GM18951 (cell line): ENCODE results near the gene IL36RN.
"Not testable (repeated sequence)": the region's sequence is repeated elsewhere in the genome, so short reads cannot be mapped to it uniquely, and the experiment has no call there.

Experiments
- POLR2A ChIP-seq: IDR thresholded peaks from 4 replicates; pipeline ENCODE4 v1.6.1; 2011; ENCODE audit warnings: mild to moderate bottlenecking; ENCODE audit not compliant: insufficient read length, insufficient read depth; ENCODE audit errors: extremely low read depth
- in situ Hi-C: fragments of 300-500 bp; cut with MboI; formaldehyde crosslinking; loops from one replicate; pipeline ENCODE4 v1.12.0; 2022; ENCODE audit warnings: low sequenced_read_pairs, mixed read lengths, inconsistent platforms; ENCODE audit not compliant: unreplicated experiment

The IL36RN gene

GRCh38 chr2:113091231-113091896, 32.4 kb downstream of the IL36RN start:
- in situ Hi-C loops = no loop called here
- no peak for TF ChIP-seq POLR2A

- no peak for TF ChIP-seq POLR2A
- in situ Hi-C loops = no loop called here
Observed at GRCh38 chr2:113092864-113093612, 34.0 kb downstream of the IL36RN start.

- no peak for TF ChIP-seq POLR2A
- in situ Hi-C loops = no loop called here
Observed at GRCh38 chr2:113093613-113093977, 34.6 kb downstream of the IL36RN start.

DNA sequence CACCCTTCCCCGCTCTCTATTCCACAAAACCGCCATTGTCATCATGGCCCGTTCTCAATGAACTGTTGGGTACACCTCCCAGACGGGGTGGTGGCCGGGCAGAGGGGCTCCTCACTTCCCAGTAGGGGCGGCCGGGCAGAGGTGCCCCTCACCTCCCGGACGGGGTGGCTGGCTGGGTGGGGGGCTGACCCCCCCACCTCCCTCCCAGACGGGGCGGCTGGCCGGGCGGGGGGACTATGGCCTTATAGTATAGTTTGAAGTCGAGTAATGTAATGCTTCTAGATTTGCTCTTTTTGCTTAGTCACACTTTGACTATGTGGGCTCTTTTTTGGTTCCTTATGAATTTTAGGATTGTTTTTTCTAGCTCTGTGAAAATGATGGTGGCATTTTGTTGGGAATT, 37.3 kb downstream of the IL36RN start:
- in situ Hi-C loops = not testable (repeated sequence)

DNA sequence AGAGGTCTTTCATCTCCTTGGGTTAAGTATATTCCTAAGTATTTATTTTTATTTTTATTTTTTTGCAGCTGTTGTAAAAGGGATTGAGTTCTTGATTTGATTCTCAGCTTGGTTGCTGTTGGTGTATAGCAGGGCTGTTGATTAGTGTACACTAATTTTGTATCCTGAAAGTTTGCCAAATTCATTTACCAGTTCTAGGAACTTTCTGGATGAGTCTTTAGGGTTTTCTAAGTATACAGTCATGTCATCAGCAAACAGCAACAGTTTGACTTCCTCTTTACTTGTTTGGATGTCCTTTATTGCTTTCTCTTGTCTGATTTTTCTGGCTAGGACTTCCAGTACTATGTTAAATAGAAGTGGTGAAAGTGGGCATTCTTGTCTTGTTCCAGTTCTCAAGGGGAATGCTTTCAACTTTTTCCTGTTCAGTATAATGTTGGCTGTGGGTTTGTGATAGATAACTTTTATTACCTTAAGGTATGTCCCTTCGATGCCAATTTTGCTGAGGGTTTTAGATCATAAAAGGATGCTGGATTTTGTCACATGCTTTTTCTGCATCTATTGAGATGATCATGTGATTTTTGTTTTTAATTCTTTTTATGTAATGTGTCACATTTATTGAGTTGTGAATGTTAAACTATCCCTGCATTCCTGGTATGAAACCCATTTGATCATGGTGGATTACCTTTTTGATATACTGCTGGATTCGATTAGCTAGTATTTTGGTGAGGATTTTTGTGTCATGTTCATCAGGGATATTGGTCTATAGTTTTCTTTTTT, 38.0 kb downstream of the IL36RN start:
- in situ Hi-C loops = not testable (repeated sequence)

DNA sequence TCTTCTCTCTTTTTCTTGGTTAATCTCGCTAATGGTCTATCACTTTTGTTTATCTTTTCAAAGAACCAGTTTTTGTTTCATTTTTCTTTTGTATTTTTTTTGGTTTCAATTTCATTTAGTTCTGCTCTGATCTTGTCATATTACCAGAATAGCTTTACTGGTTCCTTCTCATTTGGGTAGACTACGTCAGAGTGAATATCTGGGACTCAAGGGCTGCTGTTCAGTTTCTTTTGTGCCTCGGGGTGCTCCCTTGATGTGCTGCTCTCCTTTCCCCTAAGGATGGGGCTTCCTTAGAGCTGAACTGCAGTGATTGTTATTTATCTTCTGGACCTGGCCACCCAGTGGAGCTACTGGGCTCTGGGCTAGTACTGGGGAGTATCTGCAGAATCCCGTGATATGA, 39.0 kb downstream of the IL36RN start:
- TF ChIP-seq POLR2A = no peak
- in situ Hi-C loops = no loop called here

- in situ Hi-C loops = no loop called here
- no peak for TF ChIP-seq POLR2A
Observed at GRCh38 chr2:113098532-113098931, 39.5 kb downstream of the IL36RN start.

DNA sequence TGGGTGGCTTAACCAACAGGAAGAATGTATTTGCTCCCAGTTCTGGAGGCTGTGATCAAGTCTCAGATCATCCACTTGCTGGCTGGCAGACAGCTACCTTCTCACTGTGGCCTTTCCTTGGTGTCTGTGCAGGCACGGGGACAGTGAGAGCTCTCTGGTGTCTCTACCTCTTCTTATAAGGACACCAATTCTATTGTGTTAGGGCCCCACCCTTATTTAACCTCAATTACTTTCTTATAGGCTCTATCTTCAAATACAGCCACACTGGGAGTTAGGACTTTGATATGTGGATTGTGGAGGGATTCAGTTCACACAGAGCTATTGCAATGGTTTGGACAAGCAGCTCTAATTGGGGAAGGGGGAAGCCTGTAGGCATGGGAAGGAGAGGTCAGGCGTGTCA, 43.1 kb downstream of the IL36RN start:
- no peak for TF ChIP-seq POLR2A
- in situ Hi-C loops = no loop called here

- TF ChIP-seq POLR2A = no peak
- in situ Hi-C loops = no loop called here
Observed at GRCh38 chr2:113103277-113103676, 44.3 kb downstream of the IL36RN start.

- in situ Hi-C loops = no loop called here
- TF ChIP-seq POLR2A = no peak
Observed at GRCh38 chr2:113104054-113104611, 45.1 kb downstream of the IL36RN start.

- in situ Hi-C loops = no loop called here
- TF ChIP-seq POLR2A = no peak
Observed at GRCh38 chr2:113105047-113105785, 46.2 kb downstream of the IL36RN start.

DNA sequence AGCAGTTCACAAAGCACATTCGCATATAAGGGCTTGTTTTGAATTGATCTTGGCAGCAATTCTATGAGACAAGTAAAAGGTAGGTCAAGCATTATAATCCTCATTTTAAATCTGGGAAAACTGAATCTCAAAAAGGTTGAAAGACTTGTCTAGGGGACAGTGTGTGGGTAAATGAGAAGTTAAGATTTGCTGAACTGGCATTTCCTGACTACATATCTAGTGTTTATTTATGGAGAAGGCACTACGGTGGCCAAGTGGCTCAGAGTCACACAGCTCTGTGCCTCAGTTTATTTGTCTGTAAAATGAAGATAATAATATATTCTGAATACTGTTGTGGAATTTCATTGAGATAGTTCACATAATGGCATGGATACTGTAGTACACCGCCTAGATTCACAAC, 52.1 kb downstream of the IL36RN start:
- in situ Hi-C loops = no loop called here
- TF ChIP-seq POLR2A = no peak

GRCh38 chr2:113111823-113112287, 52.9 kb downstream of the IL36RN start:
- in situ Hi-C loops = no loop called here
- no peak for TF ChIP-seq POLR2A
